Bronchial epithelial cell (primary cell): Measurements from ENCODE around the gene SPON1. TPM values are rescaled to one million over a fixed set of nuclear protein-coding genes. Genes with fewer than 3 reads are reported as not detected.
"Not testable (repeated sequence)": the region's sequence is repeated elsewhere in the genome, so short reads cannot be mapped to it uniquely, and the experiment has no call there.

Source experiments
- DNase-seq: peaks from one replicate; pipeline ENCODE4 v3.0.0-alpha.2; 2010; ENCODE audit warnings: low read depth
- FAIRE-seq: peaks from 2 replicates; lab custom pipeline; 2011; peaks lifted over from hg19 to GRCh38; lab: Jason Lieb, UNC
- H3K27me3 ChIP-seq: 2 replicates; pipeline ENCODE4 v1.5.1; 2011; ENCODE audit warnings: low read length; ENCODE audit not compliant: control insufficient read depth, insufficient read depth
- H3K36me3 ChIP-seq: 2 replicates; pipeline ENCODE4 v1.5.1; 2011; ENCODE audit warnings: low read length; ENCODE audit not compliant: control insufficient read depth, insufficient read depth
- H3K4me3 ChIP-seq: 2 replicates; pipeline ENCODE4 v1.5.1; 2011; ENCODE audit warnings: mild to moderate bottlenecking, low read depth, low read length, control low read depth
- total RNA-seq: library from RNA; depleted of rRNA; stranded (reverse); fragments of >200 nt; gene quantifications from 2 replicates; pipeline ENCODE4 v1.2.1, GENCODE V29; 2014
- TF ChIP-seq, protein P1 (sequence below): IDR thresholded peaks from 2 replicates; pipeline ENCODE4 v1.5.1; 2011; ENCODE audit warnings: mild to moderate bottlenecking, moderate library complexity, low read length, control low read depth, inconsistent platforms; ENCODE audit not compliant: insufficient read depth, severe bottlenecking

The SPON1 gene
- total RNA-seq, 1 donor from 2014 or later = 0.26 TPM

- FAIRE-seq = no peak
- H3K36me3 ChIP-seq = peaks cover 5% of the 10 kb centered on the region
These were observed 308.4 kb downstream of the SPON1 start for GRCh38 chr11:14270690-14271542.

GRCh38 chr11:14273895-14274294 is 311.4 kb downstream of the SPON1 start:
- TF ChIP-seq, protein P1, sequence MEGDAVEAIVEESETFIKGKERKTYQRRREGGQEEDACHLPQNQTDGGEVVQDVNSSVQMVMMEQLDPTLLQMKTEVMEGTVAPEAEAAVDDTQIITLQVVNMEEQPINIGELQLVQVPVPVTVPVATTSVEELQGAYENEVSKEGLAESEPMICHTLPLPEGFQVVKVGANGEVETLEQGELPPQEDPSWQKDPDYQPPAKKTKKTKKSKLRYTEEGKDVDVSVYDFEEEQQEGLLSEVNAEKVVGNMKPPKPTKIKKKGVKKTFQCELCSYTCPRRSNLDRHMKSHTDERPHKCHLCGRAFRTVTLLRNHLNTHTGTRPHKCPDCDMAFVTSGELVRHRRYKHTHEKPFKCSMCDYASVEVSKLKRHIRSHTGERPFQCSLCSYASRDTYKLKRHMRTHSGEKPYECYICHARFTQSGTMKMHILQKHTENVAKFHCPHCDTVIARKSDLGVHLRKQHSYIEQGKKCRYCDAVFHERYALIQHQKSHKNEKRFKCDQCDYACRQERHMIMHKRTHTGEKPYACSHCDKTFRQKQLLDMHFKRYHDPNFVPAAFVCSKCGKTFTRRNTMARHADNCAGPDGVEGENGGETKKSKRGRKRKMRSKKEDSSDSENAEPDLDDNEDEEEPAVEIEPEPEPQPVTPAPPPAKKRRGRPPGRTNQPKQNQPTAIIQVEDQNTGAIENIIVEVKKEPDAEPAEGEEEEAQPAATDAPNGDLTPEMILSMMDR = no peak
- H3K27me3 ChIP-seq = no peaks in the 10 kb centered on the region
- no peak overlapping the region for H3K4me3 ChIP-seq
- FAIRE-seq (no peak), DNase-seq (no peak)
- H3K36me3 ChIP-seq = peaks cover 4% of the 10 kb centered on the region

More at GRCh38 chr11:14270690-14271542, 308.4 kb downstream of the SPON1 start:
- TF ChIP-seq, protein P1 = no peak
- H3K27me3 ChIP-seq = no peaks in the 10 kb centered on the region
- no peak for DNase-seq
- no peak overlapping the region for H3K4me3 ChIP-seq

DNA sequence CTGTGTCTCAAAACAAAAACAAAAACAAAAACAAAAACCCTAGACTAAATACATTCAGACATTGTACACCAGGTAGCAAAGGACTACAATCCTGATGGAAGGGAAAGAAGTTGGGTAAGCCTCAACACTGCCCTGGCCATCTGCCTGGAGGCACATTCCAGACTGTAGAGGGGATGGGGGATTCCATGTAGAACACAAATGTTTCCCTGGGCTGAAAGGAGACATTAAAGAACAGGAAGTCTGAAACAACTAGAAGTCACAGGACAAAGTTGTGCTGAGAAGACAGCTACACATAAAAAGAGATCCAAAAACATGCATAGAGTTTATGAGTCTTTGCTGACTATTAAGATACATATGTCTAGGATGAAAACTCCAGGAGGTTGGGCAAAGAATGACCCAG is 312.6 kb downstream of the SPON1 start:
- TF ChIP-seq, protein P1 = no peak
- H3K36me3 ChIP-seq = peaks cover 2% of the 10 kb centered on the region
- H3K4me3 ChIP-seq = no peak overlapping the region
- H3K27me3 ChIP-seq = no peaks in the 10 kb centered on the region
- DNase-seq (no peak), FAIRE-seq (no peak)

DNA sequence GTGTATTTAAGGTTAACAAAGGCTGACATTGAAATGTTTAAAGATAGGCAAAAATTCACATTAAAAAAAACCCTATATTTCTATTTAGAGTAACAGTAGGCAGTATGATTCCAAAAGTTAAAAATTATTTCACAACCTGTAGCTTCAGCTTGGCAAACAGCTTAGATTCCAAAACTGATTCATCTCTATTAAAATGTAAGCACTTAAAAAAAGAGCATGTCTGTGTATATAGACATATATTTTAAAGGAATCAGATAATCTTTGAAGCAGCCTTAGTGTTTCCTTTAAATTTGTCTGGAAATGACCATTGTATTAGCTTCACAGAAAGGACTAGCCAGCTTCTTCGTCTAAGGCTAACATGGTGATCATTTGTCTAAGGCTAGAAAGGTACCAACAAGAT is 316.3 kb downstream of the SPON1 start:
- H3K4me3 ChIP-seq, H3K36me3 ChIP-seq, H3K27me3 ChIP-seq, DNase-seq, FAIRE-seq: not testable (repeated sequence)

DNA sequence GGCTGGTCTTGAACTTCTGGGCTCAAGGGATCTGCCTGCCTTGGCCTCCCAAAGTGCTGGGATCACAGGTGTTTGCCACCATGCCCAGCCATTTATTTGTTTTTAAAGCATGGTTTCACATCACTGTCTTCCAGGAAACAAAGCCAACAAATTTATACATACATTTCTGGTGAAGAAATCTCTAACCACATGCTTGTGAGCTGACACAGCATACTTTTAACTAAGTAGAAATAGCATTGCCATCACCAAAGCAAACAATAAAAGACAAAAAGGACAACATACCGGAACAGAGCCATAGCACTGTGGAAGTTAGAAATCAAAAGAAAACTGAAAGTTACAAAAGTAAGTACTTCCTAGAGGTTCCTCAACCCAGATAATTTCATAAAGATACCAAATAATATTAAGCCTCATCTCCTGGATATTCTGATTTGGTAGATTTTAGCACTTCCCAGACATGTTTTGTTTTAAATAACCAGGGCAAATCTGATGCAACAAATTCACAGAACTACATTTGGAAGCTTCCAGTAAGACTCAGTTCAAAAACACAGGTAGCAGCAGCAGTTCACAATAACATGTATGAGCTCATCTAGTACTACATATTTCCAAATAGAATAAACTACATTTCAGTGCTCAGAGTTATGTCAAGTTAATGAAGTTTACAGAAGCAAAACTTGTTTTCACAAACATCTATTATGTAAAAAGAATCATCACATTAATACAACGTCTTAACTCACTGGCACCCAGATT is 325.8 kb downstream of the SPON1 start:
- DNase-seq (peak; percentile 54), FAIRE-seq (no peak)
- Histone ChIP-seq H3K4me3 (no peak overlapping the region), H3K27me3 (no peaks in the 10 kb centered on the region), H3K36me3 (peaks cover 3% of the 10 kb centered on the region)
- TF ChIP-seq, protein P1 = no peak

DNA sequence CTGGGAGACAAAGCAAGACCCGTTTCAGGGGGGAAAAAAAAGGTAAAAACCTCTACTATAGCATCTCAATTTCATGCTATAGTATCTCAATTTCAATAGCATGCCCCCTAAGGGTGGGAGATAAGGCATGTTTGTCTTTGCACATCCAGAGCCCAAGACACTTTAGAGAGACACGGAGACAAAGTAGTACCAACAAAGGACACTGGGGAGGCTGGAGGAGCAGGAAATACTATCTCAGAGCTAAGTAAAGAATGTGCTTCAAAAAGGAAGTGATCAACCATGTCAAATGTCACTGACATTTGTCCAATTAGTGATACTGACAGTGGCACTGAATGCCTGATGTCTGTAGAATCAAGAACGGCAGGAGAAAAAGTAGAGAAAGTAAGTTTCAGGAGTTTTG is 327.9 kb downstream of the SPON1 start:
- H3K4me3 ChIP-seq = no peak overlapping the region
- H3K27me3 ChIP-seq = no peaks in the 10 kb centered on the region
- no peak for DNase-seq
- TF ChIP-seq, protein P1 = no peak
- peaks cover 1% of the 10 kb centered on the region for H3K36me3 ChIP-seq
- FAIRE-seq = peak; percentile 76
